ENCODE results near the gene SST.
A peak's percentile ranks its signal among the peaks of the same experiment; 100 is the strongest.

The SST gene

GRCh38 chr3:187669675-187670504 is at the start of gene SST:
Gene SST, minus strand, starts transcription at chr3:187670394. Its CDS starts 103 bp downstream, at chr3:187670291.
- peak; percentile 11 to 12 for DNase-seq (ENCODE audit: low read depth in 2 of 2)

- no peak for DNase-seq (ENCODE audit: low read depth in 2 of 2)
Measured at GRCh38 chr3:187719628-187720336, 49.6 kb upstream of the SST start.

- DNase-seq (ENCODE audit: low read depth in 2 of 2) = no peak
Measured at GRCh38 chr3:187718802-187719201, 48.6 kb upstream of the SST start.

- no peak for DNase-seq (ENCODE audit: low read depth in 2 of 2)
Measured at GRCh38 chr3:187717572-187717971, 47.4 kb upstream of the SST start.

GRCh38 chr3:187714404-187714979 is 44.3 kb upstream of the SST start:
- DNase-seq (ENCODE audit: low read depth in 2 of 2) = peak; percentile 51 to 62

- DNase-seq (ENCODE audit: low read depth in 2 of 2) = no peak
Measured at GRCh38 chr3:187713504-187713903, 43.3 kb upstream of the SST start.

- no peak for DNase-seq (ENCODE audit: low read depth in 2 of 2)
Measured at GRCh38 chr3:187709155-187709554, 39.0 kb upstream of the SST start.

GRCh38 chr3:187708696-187709095 is 38.5 kb upstream of the SST start:
- DNase-seq (ENCODE audit: low read depth in 2 of 2) = no peak

GRCh38 chr3:187706971-187707370 is 36.8 kb upstream of the SST start:
- no peak for DNase-seq (ENCODE audit: low read depth in 2 of 2)

- no peak for DNase-seq (ENCODE audit: low read depth in 2 of 2)
Measured at GRCh38 chr3:187705164-187705563, 35.0 kb upstream of the SST start.

- DNase-seq (ENCODE audit: low read depth in 2 of 2) = no peak
Measured at GRCh38 chr3:187702507-187703033, 32.4 kb upstream of the SST start, which contains the start of gene RTP2. Gene RTP2, minus strand, starts transcription at chr3:187702557. Its CDS starts 429 bp downstream, at chr3:187702128.

- DNase-seq (ENCODE audit: low read depth in 2 of 2) = no peak
Measured at GRCh38 chr3:187700249-187700648, 30.1 kb upstream of the SST start.

- DNase-seq (ENCODE audit: low read depth in 2 of 2) = no peak
Measured at GRCh38 chr3:187698499-187699399, 28.6 kb upstream of the SST start.

GRCh38 chr3:187696021-187696420 is 25.8 kb upstream of the SST start:
- no peak for DNase-seq (ENCODE audit: low read depth in 2 of 2)

GRCh38 chr3:187695449-187695848 is 25.3 kb upstream of the SST start:
- no peak for DNase-seq (ENCODE audit: low read depth in 2 of 2)

- no peak for DNase-seq (ENCODE audit: low read depth in 2 of 2)
Measured at GRCh38 chr3:187694801-187695200, 24.6 kb upstream of the SST start.

- no peak for DNase-seq (ENCODE audit: low read depth in 2 of 2)
Measured at GRCh38 chr3:187693431-187693830, 23.2 kb upstream of the SST start.

GRCh38 chr3:187689984-187690383 is 19.8 kb upstream of the SST start:
- DNase-seq (ENCODE audit: low read depth in 2 of 2) = no peak

- DNase-seq (ENCODE audit: low read depth in 2 of 2) = no peak
Measured at GRCh38 chr3:187686621-187687273, 16.6 kb upstream of the SST start.

GRCh38 chr3:187685948-187686347 is 15.8 kb upstream of the SST start:
- no peak for DNase-seq (ENCODE audit: low read depth in 2 of 2)

- DNase-seq (ENCODE audit: low read depth in 2 of 2) = no peak
Measured at GRCh38 chr3:187684880-187685279, 14.7 kb upstream of the SST start.
